Aorta (tissue), 5 donors: ENCODE results near the gene LMOD2. TPM values are rescaled to one million over a fixed set of nuclear protein-coding genes. Genes with fewer than 3 reads are reported as not detected.

Source experiments
- ATAC-seq: fragments of 200-7000 bp; cut with Tn5 transposase; one replicate; pipeline ENCODE4 v1.9.1; 2022; ENCODE audit warnings: moderate library complexity; ENCODE audit not compliant: low FRiP score
- DNase-seq, 2 donors: peaks; one replicate each; pipeline ENCODE4 v3.0.0-alpha.2; 2020
- H3K27ac ChIP-seq, 2 donors: one replicate each; pipeline ENCODE4 v1.5.1; 2013; ENCODE audit warnings: low read length in 2 of 2, mild to moderate bottlenecking in 2 of 2, moderate library complexity in 2 of 2, control low read depth in 1 of 2, inconsistent platforms in 1 of 2, low read depth in 1 of 2
- H3K27me3 ChIP-seq, 2 donors: one replicate each; pipeline ENCODE4 v1.6.1; 2013; ENCODE audit warnings: control low read depth in 1 of 2, low read length in 1 of 2, mild to moderate bottlenecking in 1 of 2, moderate library complexity in 1 of 2; ENCODE audit not compliant: insufficient read depth in 2 of 2, control insufficient read depth in 1 of 2
- H3K36me3 ChIP-seq, 2 donors: one replicate each; pipeline ENCODE4 v1.6.1; 2013; ENCODE audit warnings: control low read depth in 1 of 2, low read length in 1 of 2, mild to moderate bottlenecking in 1 of 2; ENCODE audit not compliant: insufficient read depth in 2 of 2, control insufficient read depth in 1 of 2
- H3K4me1 ChIP-seq, 2 donors: one replicate each; pipeline ENCODE4 v1.6.1; 2013; ENCODE audit warnings: low read length in 2 of 2, control low read depth in 1 of 2, mild to moderate bottlenecking in 1 of 2, moderate library complexity in 1 of 2; ENCODE audit not compliant: insufficient read depth in 2 of 2, control insufficient read depth in 1 of 2
- H3K4me3 ChIP-seq, 2 donors: one replicate each; pipeline ENCODE4 v1.5.1; 2013; ENCODE audit warnings: low read length in 2 of 2, control low read depth in 1 of 2, mild to moderate bottlenecking in 1 of 2
- H3K9me3 ChIP-seq: one replicate; pipeline ENCODE4 v1.6.1; 2013; ENCODE audit warnings: mild to moderate bottlenecking, low read length; ENCODE audit not compliant: control insufficient read depth
- WGBS, 2 donors: extraction: QIAGEN DNeasy Blood & Tissue Kit; methylation state at CpG; one replicate each; pipeline ENCODE4 v1.1.7; 2013; 5-methylcytosine and 5-hydroxymethylcytosine counted together
- intact Hi-C, 2 donors: fragments of 100-400 bp; cut with DNase I; formaldehyde crosslinking; loops; one replicate each; pipeline versions ENCODE4 v1.14.2 to v1.15.0; 2022
- polyA plus RNA-seq, 2 donors: library from polyadenylated mRNA; stranded (reverse); fragments of 200-250 nt; gene quantifications; one replicate each; pipeline ENCODE4 v1.2.3, GENCODE V29; 2013
- total RNA-seq, 2 donors: library from RNA; stranded (reverse); fragmentation: NEBNext Ultra II Directional; extraction: Animal tissue kit (Norgen Biotek cat#: 25700); gene quantifications; one replicate each; pipeline ENCODE4 v1.2.1, GENCODE V29; 2021
- donor health status: healthy with polysubstance abuse.
- donor health status: Bipolar disorder and iron deficiency.
- donor health status: DM: no; HTN: no; CAD: no.
- donor health status: DM: no; HTN: no; CAD: no.
- donor health status: DM: yes; HTN: yes; CAD: no.

The LMOD2 gene
- total and polyA plus RNA-seq, 4 donors = 1.8 TPM; not detected in 3

GRCh38 chr7:123647106-123647730 is 8.4 kb upstream of the LMOD2 start:
- DNase-seq (no peak), ATAC-seq (no peak)
- Histone ChIP-seq H3K36me3 (no peaks in the 10 kb centered on the region), H3K4me1 (peaks cover 0 to 2% of the 10 kb centered on the region in 2 donors), H3K9me3 (peaks cover 1% of the 10 kb centered on the region), H3K27ac (no peak overlapping the region), H3K4me3 (no peak overlapping the region), H3K27me3 (no peaks in the 10 kb centered on the region)
- WGBS, 2 donors = 88 to 93% methylated on average over 7 of the region's 7 CpGs
- intact Hi-C loops = no loop called here

- ATAC-seq = no peak
- Histone ChIP-seq H3K4me3 (no peak overlapping the region), H3K36me3 (no peaks in the 10 kb centered on the region), H3K27ac (no peak overlapping the region), H3K9me3 (peaks cover 1% of the 10 kb centered on the region), H3K4me1 (peaks cover 0 to 2% of the 10 kb centered on the region in 2 donors), H3K27me3 (no peaks in the 10 kb centered on the region)
- 67 to 82% methylated on average over 2 of the region's 2 CpGs for WGBS, 2 donors
- intact Hi-C loops = no loop called here
- no peak for DNase-seq
These were observed 5.7 kb upstream of the LMOD2 start for GRCh38 chr7:123649964-123650363.

DNA sequence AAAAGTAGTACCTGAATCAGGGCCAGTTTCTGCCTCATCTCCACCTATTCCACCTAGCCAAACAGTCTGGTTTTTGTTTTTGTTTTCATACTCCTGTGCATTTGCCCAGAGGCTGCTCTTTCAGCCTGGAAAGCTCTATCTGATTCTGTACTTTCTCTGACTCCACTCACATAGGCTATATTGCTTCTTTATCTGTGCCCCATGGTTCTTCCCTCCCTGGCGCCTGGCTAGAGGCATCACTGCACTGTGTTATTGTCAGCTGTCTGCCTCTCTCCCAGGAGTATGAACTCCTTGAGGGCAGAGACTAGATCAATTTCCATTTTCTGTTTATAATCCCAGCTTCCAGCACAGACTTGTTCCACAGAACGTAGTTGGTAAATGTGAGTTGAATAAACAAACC is 5.1 kb upstream of the LMOD2 start:
- Histone ChIP-seq H3K27ac (no peak overlapping the region), H3K4me1 (no peaks in the 10 kb centered on the region), H3K9me3 (peaks cover 1% of the 10 kb centered on the region), H3K27me3 (no peaks in the 10 kb centered on the region), H3K4me3 (no peak overlapping the region), H3K36me3 (no peaks in the 10 kb centered on the region)
- ATAC-seq (no peak), DNase-seq (no peak)
- WGBS, 2 donors = 53 to 57% methylated on average over 2 of the region's 2 CpGs
- intact Hi-C loops = no loop called here

DNA sequence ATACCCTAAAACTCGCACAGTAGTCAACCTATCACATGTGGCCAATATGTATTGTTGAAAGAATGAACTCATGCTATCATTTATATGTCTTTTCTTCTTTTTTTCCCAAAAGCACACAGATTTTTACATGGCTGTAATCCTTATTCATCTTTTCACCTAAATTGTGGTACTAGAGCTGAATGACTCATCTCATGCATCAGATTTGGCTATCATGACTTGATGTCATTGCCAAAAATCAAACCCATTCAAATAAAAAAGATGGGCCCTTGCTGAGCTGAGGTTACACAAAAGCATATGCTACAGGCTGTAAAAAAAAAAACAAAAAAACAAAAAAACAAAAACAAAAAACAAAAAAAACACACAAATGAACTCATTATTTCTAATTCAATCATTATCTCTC is 3.3 kb upstream of the LMOD2 start:
- Histone ChIP-seq H3K27me3 (no peaks in the 10 kb centered on the region), H3K27ac (no peak overlapping the region), H3K9me3 (peaks cover 1% of the 10 kb centered on the region), H3K36me3 (no peaks in the 10 kb centered on the region), H3K4me1 (no peaks in the 10 kb centered on the region), H3K4me3 (no peak overlapping the region)
- intact Hi-C loops = no loop called here
- WGBS, 2 donors = 92% methylated on average over 1 of the region's 1 CpG
- ATAC-seq (no peak), DNase-seq (no peak)

DNA sequence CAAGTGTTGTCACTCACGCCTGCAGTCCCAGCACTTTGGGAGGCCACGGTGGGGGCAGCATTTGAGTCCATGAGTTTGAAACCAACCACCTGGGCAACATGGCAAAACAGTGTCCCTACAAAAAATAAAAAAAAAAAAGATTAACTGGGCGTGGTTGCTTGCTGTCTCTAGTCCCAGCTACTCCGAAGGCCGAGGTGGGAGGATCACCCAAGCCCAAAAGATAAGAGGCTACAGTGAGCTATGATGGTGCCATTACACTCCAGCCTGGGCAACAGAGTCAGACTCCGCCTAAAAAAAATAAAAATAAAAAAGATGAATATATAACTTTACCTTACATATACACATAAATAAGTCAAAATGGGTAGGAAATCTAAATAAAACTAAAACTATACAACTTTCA is 2.5 kb upstream of the LMOD2 start:
- Histone ChIP-seq H3K4me3 (no peak overlapping the region), H3K36me3 (no peaks in the 10 kb centered on the region), H3K27ac (no peak overlapping the region), H3K4me1 (no peaks in the 10 kb centered on the region), H3K27me3 (no peaks in the 10 kb centered on the region), H3K9me3 (peaks cover 1% of the 10 kb centered on the region)
- ATAC-seq (no peak), DNase-seq (no peak)
- 89 to 91% methylated on average over 6 of the region's 6 CpGs for WGBS, 2 donors
- intact Hi-C loops = no loop called here

- Histone ChIP-seq H3K9me3 (no peaks in the 10 kb centered on the region), H3K4me3 (no peak overlapping the region), H3K36me3 (no peaks in the 10 kb centered on the region), H3K4me1 (no peaks in the 10 kb centered on the region), H3K27ac (no peak overlapping the region), H3K27me3 (no peaks in the 10 kb centered on the region)
- WGBS, 2 donors = 90% methylated on average over 6 of the region's 6 CpGs
- no peak for ATAC-seq
- intact Hi-C loops = no loop called here
- no peak for DNase-seq
These were observed 1.1 kb downstream of the LMOD2 start for GRCh38 chr7:123656544-123657303.

DNA sequence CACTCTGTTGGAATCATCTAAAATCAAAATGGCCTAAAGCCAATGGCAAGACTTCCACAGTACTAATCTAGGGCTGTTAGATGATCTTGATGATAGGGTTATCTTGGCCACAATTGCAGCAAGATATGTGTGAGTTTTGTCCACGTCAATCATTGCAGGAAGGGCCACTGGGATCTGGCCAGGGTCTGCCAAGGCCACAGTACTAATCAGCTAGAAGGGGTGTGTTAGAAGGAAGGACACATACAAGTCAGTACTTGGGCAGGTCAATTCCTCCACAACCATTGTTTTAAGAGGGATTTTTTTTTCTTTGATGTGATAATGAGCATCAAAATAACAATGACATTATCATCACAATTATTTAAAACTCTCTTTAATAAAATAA is 1.6 kb downstream of the LMOD2 start:
- Histone ChIP-seq H3K36me3 (no peaks in the 10 kb centered on the region), H3K4me1 (no peaks in the 10 kb centered on the region), H3K4me3 (no peak overlapping the region), H3K27ac (no peak overlapping the region), H3K27me3 (no peaks in the 10 kb centered on the region), H3K9me3 (no peaks in the 10 kb centered on the region)
- WGBS, 2 donors = 52 to 73% methylated on average over 1 of the region's 1 CpG
- no peak for ATAC-seq
- no peak for DNase-seq
- intact Hi-C loops = no loop called here

GRCh38 chr7:123658023-123658422 is 2.4 kb downstream of the LMOD2 start:
- ATAC-seq (no peak), DNase-seq (no peak)
- H3K27me3 ChIP-seq = no peaks in the 10 kb centered on the region
- intact Hi-C loops = no loop called here
- no peak overlapping the region for H3K4me3 ChIP-seq
- 83 to 87% methylated on average over 6 of the region's 6 CpGs for WGBS, 2 donors
- H3K27ac ChIP-seq = no peak overlapping the region
- no peaks in the 10 kb centered on the region for H3K9me3 ChIP-seq
- H3K36me3 ChIP-seq = no peaks in the 10 kb centered on the region
- no peaks in the 10 kb centered on the region for H3K4me1 ChIP-seq
